Activated CD8-positive, alpha-beta memory T cell treated with anti-CD3 and anti-CD28 coated beads, Interleukin-2, amount 50 U/mL, for 4 hours (primary cell): Measurements from ENCODE around the gene SULF2.

ENCODE experiments used
- DNase-seq: peaks from one replicate; pipeline ENCODE4 v3.0.0-alpha.2; 2020

SULF2 gene

GRCh38 chr20:47627540-47627939, 157.7 kb downstream of the SULF2 start:
- no peak for DNase-seq

- no peak for DNase-seq
Measured at GRCh38 chr20:47623206-47623605, 162.1 kb downstream of the SULF2 start.

- no peak for DNase-seq
Measured at GRCh38 chr20:47622118-47622665, 163.1 kb downstream of the SULF2 start.

GRCh38 chr20:47620808-47621805, 164.2 kb downstream of the SULF2 start:
- no peak for DNase-seq

GRCh38 chr20:47618479-47618878, 166.8 kb downstream of the SULF2 start:
- DNase-seq, result no peak

- DNase-seq, result no peak
Measured at GRCh38 chr20:47614703-47615309, 170.5 kb downstream of the SULF2 start.

- no peak for DNase-seq
Measured at GRCh38 chr20:47612670-47613069, 172.6 kb downstream of the SULF2 start.

- no peak for DNase-seq
Measured at GRCh38 chr20:47611785-47612184, 173.5 kb downstream of the SULF2 start.

GRCh38 chr20:47610945-47611250, 174.4 kb downstream of the SULF2 start:
- no peak for DNase-seq

GRCh38 chr20:47610247-47610944, 174.9 kb downstream of the SULF2 start:
- DNase-seq, result peak; percentile 82

- DNase-seq, result no peak
Measured at GRCh38 chr20:47609001-47609400, 176.3 kb downstream of the SULF2 start.
